SK-N-SH treated with all-trans-retinoic acid at 6 μM for 48 hours (cell line): ENCODE data around the gene AMD1.

Source experiments
- ESRRG ChIP-seq: fragments of 250-450 bp; sonication (Bioruptor Pico); IDR thresholded peaks from 2 replicates; pipeline ENCODE4 v1.6.1; 2021; ENCODE audit warnings: mild to moderate bottlenecking
- GLIS3 ChIP-seq: fragments of 250-450 bp; sonication (Bioruptor Pico); IDR thresholded peaks from 2 replicates; pipeline ENCODE4 v1.5.0; 2020; ENCODE audit warnings: mild to moderate bottlenecking, moderate library complexity
- ISL1 ChIP-seq: fragments of 250-450 bp; sonication (Bioruptor Pico); IDR thresholded peaks from 2 replicates; pipeline ENCODE4 v2.1.2; 2022; ENCODE audit warnings: mild to moderate bottlenecking, moderate library complexity
- PPARA ChIP-seq: fragments of 250-450 bp; sonication (Bioruptor Pico); IDR thresholded peaks from 2 replicates; pipeline ENCODE4 v1.5.0; 2020; ENCODE audit warnings: mild to moderate bottlenecking, borderline replicate concordance
- SNAI2 ChIP-seq: fragments of 250-450 bp; sonication (Bioruptor Pico); IDR thresholded peaks from 2 replicates; pipeline ENCODE4 v1.5.0; 2020; ENCODE audit warnings: mild to moderate bottlenecking, moderate library complexity
- ZFP3 ChIP-seq: fragments of 250-450 bp; sonication (Bioruptor Pico); IDR thresholded peaks from 2 replicates; pipeline ENCODE4 v1.5.0; 2020; ENCODE audit warnings: mild to moderate bottlenecking, moderate library complexity
- ZFP30 ChIP-seq: fragments of 450-650 bp; formaldehyde crosslinking; IDR thresholded peaks from 2 replicates; pipeline ENCODE4 v1.5.0; 2022; ENCODE audit warnings: mild to moderate bottlenecking, moderate library complexity
- TF ChIP-seq, protein P1 (sequence below): fragments of 250-450 bp; sonication (Bioruptor Pico); IDR thresholded peaks from 2 replicates; pipeline ENCODE4 v1.5.1; 2021; ENCODE audit warnings: mild to moderate bottlenecking, moderate library complexity

DNA sequence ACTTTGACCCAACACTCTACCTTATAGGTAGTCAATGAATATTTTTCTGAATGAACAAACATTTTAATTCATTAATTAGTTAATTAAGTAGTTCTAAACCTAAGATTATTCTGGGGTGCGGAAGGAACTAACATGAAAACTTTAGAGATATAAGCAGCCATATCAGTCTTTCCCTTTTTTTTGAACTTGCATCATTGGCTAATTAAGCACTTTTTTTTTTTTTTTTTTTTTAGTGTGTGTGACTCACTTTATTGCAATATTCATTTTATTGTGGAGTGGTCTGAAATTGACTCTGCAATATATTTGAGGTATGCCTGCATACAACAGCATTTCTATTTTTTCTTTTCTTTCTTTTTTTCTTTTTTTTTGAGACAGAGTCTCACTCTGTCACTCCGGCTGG is 21.8 kb upstream of the AMD1 start:
- TF ChIP-seq, protein P1, sequence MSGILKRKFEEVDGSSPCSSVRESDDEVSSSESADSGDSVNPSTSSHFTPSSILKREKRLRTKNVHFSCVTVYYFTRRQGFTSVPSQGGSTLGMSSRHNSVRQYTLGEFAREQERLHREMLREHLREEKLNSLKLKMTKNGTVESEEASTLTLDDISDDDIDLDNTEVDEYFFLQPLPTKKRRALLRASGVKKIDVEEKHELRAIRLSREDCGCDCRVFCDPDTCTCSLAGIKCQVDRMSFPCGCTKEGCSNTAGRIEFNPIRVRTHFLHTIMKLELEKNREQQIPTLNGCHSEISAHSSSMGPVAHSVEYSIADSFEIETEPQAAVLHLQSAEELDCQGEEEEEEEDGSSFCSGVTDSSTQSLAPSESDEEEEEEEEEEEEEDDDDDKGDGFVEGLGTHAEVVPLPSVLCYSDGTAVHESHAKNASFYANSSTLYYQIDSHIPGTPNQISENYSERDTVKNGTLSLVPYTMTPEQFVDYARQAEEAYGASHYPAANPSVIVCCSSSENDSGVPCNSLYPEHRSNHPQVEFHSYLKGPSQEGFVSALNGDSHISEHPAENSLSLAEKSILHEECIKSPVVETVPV: no peak
- no peak for TF ChIP-seq PPARA (CRISPR knock-in tag)
- no peak for TF ChIP-seq SNAI2 (CRISPR knock-in tag)
- no peak for TF ChIP-seq GLIS3 (CRISPR knock-in tag)
- TF ChIP-seq ESRRG (CRISPR knock-in tag): no peak
- TF ChIP-seq ZFP30 (CRISPR knock-in tag): no peak
- TF ChIP-seq ISL1: no peak
- TF ChIP-seq ZFP3 (CRISPR knock-in tag): no peak
